ENCODE results near the gene SLC23A1.
"Not testable (repeated sequence)": the region's sequence is repeated elsewhere in the genome, so short reads cannot be mapped to it uniquely, and the experiment has no call there.

SLC23A1 gene

DNA sequence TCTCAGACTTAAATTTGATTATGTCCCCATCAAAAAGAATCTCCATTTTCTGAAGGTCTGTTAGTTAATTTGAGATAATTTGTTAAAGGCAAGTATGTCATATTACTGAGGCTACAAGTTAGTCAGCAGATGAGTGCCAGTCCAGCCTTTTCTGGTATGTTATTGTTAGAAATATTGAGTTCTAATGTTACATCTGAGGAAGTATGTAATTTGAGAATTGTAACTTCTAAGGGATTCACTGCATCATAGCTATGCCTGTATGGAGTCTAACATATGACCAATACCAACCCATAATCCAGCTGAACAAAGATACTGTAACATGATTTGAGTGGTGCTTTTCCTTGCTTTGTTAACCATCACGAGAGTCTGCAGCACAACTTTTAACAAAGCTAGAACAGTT is 13.9 kb downstream of the SLC23A1 start:
- no peak for DNase-seq (ENCODE audit: low read depth)

DNA sequence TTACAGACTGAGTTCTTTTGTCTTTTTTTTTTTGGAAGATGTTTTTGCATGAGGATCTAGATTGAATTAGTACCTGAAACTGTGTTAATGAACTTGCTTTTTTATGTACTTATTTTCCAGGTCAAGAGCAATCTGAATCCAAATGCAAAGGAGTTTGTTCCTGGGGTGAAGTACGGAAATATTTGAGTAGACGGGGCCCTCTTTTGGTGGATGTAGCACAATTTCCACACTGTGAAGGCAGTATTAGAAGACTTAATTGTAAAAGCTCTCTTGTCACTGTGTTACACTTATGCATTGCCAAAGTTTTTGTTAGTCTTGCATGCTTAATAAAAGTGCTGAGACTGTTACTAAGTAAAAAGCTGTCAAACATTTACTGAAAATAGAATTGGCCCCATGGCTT is 14.5 kb downstream of the SLC23A1 start:
- no peak for DNase-seq (ENCODE audit: low read depth)

DNA sequence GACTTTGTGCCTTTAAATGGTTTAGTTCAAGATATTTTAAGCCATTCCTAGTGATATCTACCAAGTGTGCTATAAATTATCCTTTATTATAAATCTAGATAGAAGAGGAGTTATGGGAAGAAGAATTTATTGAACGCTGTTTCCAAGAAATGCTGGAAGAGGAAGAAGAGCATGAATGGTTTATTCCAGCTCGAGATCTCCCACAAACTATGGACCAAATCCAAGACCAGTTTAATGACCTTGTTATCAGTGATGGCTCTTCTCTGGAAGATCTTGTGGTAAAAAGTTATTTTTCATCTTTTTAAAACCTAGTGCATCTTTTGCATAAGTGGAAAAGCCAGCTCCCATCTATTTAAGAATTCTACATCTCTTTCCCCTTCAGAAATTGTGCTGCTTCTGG is 18.6 kb downstream of the SLC23A1 start:
- no peak for DNase-seq (ENCODE audit: low read depth)

DNA sequence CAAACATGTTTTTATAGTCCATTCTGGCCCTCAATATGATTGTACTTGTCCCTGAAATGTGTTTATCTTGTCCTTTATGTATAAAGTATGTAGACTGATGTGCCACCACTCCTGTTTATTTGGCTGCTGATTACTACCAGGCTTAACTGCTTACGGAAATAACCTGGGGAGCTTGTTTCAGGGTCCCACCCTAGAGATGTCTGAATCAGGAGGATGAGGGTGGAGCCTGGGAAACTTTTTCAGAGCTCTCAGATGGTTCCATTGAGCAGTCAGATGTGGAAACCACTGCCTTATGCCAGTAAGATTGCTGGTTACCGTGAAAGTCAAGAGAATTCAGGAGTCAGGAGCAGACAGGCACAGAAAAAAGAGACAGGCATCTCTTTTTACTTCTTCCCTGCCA is 19.2 kb downstream of the SLC23A1 start:
- DNase-seq (ENCODE audit: low read depth): no peak

DNA sequence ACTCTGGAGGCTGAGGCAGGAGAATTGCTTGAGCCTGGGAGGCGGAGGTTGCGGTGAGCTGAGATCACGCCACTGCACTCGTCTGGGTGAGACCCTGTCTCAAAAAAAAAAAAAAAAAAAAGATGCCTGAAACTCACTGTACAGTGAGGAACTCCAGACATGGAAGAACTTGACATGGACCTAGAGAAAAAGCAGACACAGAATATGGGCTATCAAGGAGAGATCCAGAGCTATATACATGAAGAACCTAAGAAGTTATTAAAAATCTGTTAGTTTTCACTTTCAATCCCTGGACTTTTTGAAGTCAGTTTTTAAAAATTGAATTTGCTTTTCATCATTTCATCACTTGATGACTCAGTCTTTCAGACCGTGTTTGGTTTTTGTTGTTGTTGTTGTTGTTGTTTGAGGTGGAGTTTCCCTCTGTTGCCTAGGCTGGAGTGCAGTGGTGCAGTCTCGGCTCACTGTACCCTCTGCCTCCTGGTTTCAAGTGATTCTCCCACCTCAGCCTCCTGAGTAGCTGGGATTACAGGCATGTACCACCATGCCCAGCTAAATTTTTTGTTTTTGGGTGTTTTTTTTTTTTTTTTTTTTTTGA is 21.2 kb downstream of the SLC23A1 start:
- DNase-seq (ENCODE audit: low read depth): no peak

DNA sequence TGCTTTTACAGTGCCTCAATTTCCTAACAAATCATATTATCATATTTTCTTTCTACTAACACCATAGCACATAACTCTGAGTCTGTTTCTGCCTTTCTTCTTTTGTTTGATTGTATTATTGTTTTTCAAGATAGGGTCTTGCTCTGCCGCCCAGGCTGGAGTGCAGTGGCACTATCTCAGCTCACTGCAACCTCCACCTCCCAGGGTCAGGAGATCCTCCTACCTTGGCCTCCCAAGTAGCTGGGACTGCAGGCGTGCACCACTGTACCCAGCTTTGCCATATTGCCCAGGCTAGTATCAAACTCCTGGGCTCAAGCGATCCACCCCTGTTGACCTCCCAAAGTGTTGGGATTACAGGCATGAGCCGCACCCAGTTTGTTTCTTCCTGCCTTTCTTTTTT is 22.7 kb downstream of the SLC23A1 start:
- no peak for DNase-seq (ENCODE audit: low read depth)

DNA sequence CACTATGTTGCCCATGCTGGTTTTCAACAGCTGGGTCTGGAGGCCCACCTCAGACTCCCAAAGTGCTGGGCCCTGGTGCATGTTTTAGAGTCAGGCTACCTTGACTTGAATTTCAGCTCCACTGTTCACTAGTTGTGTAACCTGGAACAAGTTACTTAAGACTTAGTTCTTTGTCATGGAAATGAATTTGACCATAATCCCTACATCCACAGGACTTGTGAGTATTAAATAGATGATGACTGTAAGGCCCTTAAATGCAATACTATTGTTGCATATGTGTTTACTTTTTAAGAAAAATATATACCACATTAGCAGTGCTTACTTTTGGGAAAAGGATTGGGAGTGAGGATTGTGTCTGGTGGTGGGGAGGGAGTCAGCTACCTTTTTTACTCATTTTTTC is 25.0 kb downstream of the SLC23A1 start:
- no peak for DNase-seq (ENCODE audit: low read depth)

DNA sequence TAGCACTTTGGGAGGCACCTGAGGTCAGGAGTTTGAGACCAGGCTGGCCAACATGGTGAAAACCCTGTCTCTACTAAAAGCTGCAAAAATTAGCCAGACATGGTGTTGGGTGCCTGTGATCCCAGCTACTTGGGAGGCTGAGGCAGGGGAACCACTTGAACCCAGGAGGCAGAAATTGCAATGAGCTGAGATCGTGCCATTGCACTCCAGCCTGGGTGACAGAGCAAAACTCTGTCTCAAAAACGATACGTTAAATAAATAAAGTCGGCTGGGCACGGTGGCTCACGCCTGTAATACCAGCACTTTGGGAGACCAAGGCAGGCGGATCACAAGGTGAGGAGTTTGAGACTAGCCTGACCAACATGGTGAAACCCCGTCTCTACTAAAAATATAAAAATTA is 27.2 kb downstream of the SLC23A1 start:
- DNase-seq (ENCODE audit: low read depth): not testable (repeated sequence)

DNA sequence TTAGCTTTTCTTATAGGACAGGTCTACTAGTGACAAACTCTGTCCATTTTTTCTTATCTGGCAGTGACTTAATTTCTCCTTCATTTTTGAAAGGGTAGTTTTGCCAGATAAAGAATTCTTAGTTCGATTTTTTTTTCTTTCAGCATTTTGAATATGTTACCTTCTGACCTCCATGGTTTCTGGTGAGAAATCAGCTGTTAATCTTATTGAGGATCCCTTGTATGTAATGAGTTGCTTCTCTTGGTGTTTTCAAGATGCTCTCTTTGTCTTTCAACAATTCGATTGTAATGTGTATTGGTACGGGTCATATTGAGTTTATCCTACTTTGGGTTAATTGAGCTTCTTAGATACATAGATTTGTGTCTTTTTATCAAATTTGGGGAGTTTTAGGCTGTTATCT is 28.9 kb downstream of the SLC23A1 start:
- no peak for DNase-seq (ENCODE audit: low read depth)

DNA sequence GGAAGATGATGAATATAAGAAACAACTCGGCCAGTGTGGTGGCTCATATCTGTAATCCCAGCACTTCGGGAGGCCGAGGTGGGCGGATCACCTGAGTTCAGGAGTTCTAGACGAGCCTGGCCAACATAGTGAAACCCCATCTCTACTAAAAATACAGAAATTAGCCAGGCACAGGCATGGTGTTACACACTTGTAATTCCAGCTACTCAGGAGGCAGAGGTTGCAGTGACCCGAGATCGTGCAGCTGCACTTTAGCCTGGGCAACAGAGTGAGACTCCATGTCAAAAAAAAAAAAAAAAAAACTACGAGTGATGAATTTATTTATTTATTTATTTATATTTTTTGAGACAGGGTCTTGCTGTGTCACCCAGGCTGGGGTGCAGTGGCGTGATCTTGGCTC is 35.2 kb downstream of the SLC23A1 start:
- DNase-seq (ENCODE audit: low read depth): not testable (repeated sequence)

DNA sequence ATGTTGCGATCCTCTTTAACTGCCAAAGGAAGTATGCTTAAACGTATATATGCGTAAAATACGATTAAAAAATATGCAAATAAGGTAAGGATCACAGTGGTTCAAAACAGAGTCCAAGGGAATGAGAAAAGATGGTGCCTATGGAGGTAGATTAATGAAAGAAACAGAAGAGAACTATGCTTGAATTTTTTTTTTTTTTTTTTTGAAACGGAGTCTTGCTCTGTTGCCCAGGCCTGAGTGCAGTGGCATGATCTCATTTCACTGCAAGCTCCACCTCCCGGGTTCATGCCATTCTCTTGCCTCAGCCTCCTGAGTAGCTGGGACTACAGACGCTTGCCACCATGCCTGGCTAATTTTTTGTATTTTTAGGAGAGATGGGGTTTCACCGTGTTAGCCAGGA is 37.7 kb downstream of the SLC23A1 start:
- DNase-seq (ENCODE audit: low read depth): not testable (repeated sequence)

DNA sequence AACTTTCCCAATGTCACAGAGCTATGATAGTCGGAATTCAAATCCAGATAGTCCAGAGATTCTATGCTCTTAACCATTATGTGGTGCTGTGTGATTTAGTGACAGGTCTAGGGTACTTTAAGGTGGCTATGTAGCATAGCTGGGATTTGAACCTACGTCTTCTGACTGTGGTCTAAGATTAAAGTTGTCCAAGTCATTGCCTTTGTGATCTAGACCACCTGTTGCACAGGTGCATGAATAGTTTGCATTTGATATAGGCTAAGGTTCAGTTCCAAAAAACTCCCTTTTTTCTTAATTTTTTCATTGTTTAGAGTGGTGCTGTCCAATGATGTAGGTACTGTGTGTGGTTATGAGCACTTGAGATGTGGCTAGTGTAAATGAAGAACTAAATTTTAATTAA is 38.9 kb downstream of the SLC23A1 start:
- no peak for DNase-seq (ENCODE audit: low read depth)

DNA sequence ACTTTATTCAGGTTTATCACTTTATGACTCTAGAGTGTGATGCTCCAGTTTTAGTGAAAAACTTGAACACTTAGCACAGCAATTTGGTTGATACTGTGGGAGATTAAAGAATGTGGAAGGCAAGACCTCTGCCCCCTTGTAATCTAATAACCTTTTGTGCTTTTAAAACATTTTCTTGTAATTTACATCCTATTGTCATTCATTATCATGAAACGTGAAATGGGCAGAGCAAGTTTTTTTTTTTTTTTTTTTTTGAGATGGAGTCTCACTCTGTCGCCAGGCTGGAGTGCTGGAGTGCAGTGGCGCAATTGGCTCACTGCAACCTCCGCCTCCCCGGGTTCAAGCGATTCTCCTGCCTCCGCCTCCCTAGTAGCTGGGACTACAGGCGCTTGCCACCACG is 39.6 kb downstream of the SLC23A1 start:
- DNase-seq (ENCODE audit: low read depth): no peak

DNA sequence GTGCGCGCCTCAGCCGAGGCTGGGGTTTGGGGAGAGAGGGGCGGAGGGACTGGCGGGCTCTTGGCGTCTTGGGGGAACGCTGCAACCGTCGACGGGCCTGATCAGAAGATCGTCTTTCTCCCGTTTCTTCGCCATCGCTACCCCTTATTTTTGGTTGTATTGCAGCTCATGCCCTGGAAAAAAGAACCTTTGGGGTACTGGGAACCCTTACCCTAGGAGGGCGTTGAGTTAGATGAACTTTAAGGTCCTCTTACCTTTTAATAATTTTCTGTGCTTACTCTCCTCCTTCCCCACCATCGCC is 40.7 kb downstream of the SLC23A1 start:
- no peak for DNase-seq (ENCODE audit: low read depth)

DNA sequence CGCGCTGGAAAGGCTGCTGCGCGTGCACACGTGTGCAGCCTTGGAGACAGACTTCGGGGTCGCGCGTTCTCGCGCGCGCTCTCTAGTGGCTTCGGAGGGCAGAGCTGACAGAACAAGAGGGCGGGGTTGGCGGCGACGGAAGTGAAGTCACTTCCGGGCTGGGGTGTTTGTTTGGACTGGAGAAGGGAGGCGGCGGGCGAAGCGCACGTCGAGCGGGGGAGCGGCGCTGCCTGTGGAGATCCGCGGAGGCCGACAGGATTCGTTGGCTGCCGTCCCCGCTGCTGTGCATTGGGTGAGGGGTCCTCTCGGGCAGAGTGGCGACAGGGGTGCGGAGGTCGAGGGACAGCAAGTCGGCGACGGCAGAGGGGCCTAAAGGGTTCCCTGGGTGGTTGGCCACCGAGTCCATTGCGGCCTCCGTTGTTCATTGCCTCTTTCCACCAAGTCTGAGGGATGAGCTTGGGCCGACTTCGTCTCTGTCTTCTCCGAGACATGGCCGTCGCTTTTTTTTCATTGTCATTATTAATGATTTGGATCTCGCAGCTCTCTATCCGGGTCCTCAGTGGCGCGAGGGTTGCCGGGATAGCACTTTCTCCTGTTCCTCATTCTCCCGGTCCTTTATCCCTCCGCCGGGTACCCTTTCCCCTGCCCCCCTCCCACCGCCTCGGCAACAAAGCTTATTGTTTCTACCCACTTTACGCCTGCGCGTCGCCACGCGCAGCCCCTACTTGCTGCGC is 41.2 kb downstream of the SLC23A1 start, which contains the start of gene PAIP2:
TSS of gene PAIP2 (plus strand) at position 166 of the 734 bp plus-strand sequence. CDS start 21,931 bp downstream, outside the sequence.
- DNase-seq (ENCODE audit: low read depth): peak; percentile 96

DNA sequence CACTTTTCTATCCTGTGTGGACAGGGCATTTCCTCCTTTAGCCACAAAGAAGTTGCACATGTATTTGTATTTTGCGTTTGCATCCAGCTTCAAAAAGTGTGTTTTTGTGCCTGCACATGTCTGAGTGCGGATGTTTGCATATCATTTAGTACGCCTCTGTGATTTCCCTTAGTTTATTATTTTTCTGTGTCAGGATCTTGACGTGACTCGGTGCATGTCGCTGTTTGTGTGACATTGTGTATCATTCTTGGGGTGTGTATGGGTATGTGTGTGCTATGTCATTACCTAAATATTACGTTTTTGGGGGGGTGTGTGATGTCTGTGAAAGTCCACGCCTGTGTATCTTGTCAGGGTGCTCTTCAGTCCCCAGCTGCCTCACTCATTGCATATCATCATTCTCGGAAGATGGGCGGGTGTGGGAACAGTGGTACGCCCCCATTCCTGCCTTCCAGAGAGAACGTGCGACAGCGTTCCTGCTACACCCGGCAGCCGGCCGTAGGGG is 41.9 kb downstream of the SLC23A1 start:
- DNase-seq (ENCODE audit: low read depth): no peak

DNA sequence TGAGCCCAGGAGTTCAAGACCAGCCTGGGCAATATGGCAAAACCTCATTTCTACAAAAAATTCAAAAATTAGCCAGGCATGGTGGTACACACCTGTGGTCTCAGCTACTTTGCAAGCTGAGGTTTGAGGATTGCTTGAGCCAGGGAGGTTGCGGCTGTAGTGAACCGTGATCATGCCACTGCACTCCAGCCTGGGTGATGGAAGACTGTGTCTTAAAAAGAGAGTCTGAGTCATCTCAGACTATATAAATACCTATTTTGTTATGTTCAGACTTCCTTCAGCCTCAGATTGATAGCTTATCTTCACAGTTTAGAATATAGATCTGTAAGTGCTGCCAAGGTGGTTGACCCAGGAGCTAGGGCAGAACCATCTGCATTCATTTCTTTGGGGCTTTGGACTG is 43.0 kb downstream of the SLC23A1 start:
- DNase-seq (ENCODE audit: low read depth): no peak

DNA sequence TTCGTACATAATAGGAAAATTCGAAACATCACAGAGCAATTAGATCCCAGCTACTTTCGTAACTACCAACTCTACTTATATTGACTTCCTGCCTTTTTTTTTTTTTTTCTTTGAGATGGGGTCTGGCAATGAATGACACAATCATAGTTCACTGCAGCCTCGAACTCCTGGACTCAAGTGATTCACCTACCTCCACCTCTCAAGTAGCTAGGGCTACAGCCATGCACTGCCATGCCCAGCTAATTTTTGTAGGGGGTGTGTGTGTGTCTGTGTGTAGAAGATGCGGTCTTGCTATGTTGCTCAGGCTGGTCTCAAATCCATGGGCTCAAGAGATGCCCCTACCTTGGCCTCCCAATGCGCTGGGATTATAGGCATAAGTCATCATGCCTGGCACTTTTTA is 47.3 kb downstream of the SLC23A1 start:
- DNase-seq (ENCODE audit: low read depth): no peak

Data from activated T-cell treated with anti-CD3 and anti-CD28 coated beads for 48 hours (primary cell).